Vagina (tissue), 2 donors: Measurements from ENCODE around the gene TRIM47.

Source experiments
- POLR2A ChIP-seq, 2 donors: fragments of 450-650 bp; IDR thresholded peaks; one replicate each; pipeline ENCODE4 v1.6.1; 2017; ENCODE audit warnings: antibody characterized with exemption in 2 of 2, mild to moderate bottlenecking in 2 of 2, moderate library complexity in 2 of 2
- TF ChIP-seq, protein P1 (sequence below), 3 experiments: fragments of 450-650 bp in 2 of 3; fragments of 200-600 bp in 1 of 3; sonication (generic) in 1 of 3; IDR thresholded peaks; one replicate each; pipeline ENCODE4 v1.5.1; 2017 to 2019; ENCODE audit warnings: antibody characterized with exemption in 3 of 3, mild to moderate bottlenecking in 2 of 3, moderate library complexity in 2 of 3

DNA sequence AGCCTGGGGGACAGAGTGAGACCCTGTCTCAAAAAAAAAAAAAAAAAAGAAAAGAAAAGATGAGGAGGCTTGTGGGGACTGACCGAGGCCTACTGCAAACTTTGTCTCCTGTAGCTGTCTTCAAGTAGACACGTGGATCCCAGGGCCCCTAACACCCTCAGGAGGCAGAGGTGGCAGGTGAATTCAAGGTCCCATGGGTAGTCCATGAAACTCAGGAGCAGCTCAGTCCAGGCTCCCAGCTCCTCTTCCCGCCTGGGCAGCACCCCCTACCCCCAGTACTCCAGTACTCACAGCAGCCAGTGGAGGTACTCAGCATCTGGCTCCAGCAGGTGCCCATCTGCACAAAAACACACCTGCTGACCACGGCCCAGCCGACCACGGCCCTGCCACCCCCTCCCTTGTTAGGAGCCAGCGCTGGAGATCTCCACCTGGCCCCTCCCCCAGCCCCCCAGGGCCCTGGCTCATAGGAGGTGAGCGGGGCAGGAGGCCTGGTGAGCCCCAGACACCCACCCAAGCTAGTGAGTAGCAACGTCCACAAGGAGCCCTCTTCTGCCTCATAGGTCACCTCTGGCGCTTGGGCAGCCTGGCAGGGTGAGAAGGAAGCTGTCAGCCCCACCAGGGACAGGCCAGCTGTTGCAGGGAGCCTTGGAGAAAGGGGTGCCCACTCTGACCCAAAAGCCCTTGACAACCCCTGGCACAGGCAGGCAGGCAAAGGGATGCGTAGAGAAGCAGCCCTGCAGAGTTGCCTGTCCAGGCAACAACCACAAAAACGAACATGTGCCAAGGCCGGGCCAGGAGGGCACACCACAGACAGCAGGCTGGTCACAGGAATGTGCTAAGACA lies 22.5 kb upstream of the TRIM47 start:
- TF ChIP-seq, protein P1, sequence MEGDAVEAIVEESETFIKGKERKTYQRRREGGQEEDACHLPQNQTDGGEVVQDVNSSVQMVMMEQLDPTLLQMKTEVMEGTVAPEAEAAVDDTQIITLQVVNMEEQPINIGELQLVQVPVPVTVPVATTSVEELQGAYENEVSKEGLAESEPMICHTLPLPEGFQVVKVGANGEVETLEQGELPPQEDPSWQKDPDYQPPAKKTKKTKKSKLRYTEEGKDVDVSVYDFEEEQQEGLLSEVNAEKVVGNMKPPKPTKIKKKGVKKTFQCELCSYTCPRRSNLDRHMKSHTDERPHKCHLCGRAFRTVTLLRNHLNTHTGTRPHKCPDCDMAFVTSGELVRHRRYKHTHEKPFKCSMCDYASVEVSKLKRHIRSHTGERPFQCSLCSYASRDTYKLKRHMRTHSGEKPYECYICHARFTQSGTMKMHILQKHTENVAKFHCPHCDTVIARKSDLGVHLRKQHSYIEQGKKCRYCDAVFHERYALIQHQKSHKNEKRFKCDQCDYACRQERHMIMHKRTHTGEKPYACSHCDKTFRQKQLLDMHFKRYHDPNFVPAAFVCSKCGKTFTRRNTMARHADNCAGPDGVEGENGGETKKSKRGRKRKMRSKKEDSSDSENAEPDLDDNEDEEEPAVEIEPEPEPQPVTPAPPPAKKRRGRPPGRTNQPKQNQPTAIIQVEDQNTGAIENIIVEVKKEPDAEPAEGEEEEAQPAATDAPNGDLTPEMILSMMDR (IDR thresholded peaks at IDR 0.05) = no peak
- no peak for TF ChIP-seq POLR2A (IDR thresholded peaks at IDR 0.05)
